Prostate gland (tissue), 2 donors: Measurements from ENCODE around the gene COL1A1. TPM values are rescaled to one million over a fixed set of nuclear protein-coding genes. Genes with fewer than 3 reads are reported as not detected.

Experiments
- DNase-seq: peaks from one replicate; pipeline ENCODE4 v3.0.0-alpha.2; 2019; ENCODE audit warnings: low spot score
- H3K27ac ChIP-seq, 2 donors: fragments of 200-600 bp; sonication (generic); 2 replicates each; pipeline ENCODE4 v1.5.1; 2017 to 2019
- H3K27me3 ChIP-seq: fragments of 200-600 bp; sonication (generic); replicated peaks from 2 replicates; pipeline ENCODE4 v1.5.1; 2019; ENCODE audit not compliant: insufficient read depth
- H3K36me3 ChIP-seq, 2 donors: fragments of 200-600 bp; sonication (generic); 1 replicate in 1 of 2; 2 replicates in 1 of 2; pipeline versions ENCODE4 v1.5.1 to v1.8.1; 2017 to 2019
- H3K4me1 ChIP-seq: fragments of 200-600 bp; sonication (generic); replicated peaks from 2 replicates; pipeline ENCODE4 v1.5.1; 2019
- H3K4me3 ChIP-seq, 2 donors: fragments of 200-600 bp; sonication (generic); 2 replicates each; pipeline ENCODE4 v1.5.1; 2017 to 2019
- H3K9me3 ChIP-seq: fragments of 200-600 bp; sonication (generic); 2 replicates; pipeline ENCODE4 v1.5.1; 2017
- CTCF ChIP-seq, 4 experiments: fragments of 200-600 bp in 2 of 4; fragments of 450-650 bp in 2 of 4; sonication (generic) in 2 of 4; IDR thresholded peaks; 1 replicate in 3 of 4; 2 replicates in 1 of 4; pipeline ENCODE4 v1.5.1; 2016 to 2019; ENCODE audit warnings: antibody characterized with exemption in 4 of 4, mild to moderate bottlenecking in 2 of 4, moderate library complexity in 2 of 4
- POLR2A ChIP-seq: fragments of 450-650 bp; IDR thresholded peaks from one replicate; pipeline ENCODE4 v1.6.1; 2016; ENCODE audit warnings: antibody characterized with exemption, mild to moderate bottlenecking
- POLR2AphosphoS5 ChIP-seq: sonication (generic); formaldehyde crosslinking; IDR thresholded peaks from one replicate; pipeline ENCODE4 v1.6.1; 2017; ENCODE audit warnings: antibody characterized with exemption
- WGBS: methylation state at CpG from one replicate; pipeline ENCODE4 v1.1.5; 2018; 5-methylcytosine and 5-hydroxymethylcytosine counted together
- intact Hi-C: fragments of 100-400 bp; cut with DNase I; formaldehyde crosslinking; loops from one replicate; pipeline ENCODE4 v1.14.2; 2022
- total RNA-seq, 2 donors: library from RNA; depleted of rRNA; stranded (reverse); fragments of >200 nt; gene quantifications; one replicate each; pipeline ENCODE4 v1.1.0, GENCODE V29; 2016

The COL1A1 gene
- total RNA-seq, 2 donors from 2014 or later: 21.5 to 81.0 TPM

DNA sequence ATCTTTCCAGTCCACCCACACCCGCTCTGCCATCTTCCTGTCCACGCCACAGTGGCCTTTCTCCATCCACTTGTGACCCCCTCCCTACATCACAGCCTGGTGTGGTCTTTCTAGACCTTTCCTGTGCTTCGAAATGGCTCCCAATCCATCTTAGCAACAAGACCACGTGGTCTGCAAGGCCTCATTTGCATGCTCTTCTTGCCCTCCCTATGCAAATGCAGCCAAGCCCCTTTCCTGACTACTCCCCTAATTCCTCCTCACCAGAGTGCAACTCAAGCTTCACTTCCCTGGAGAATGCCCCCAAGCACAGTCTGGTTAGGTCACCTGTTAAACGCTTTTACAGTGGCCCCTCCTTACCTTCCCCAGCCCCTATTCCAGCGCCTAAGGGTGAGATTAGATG, 57.1 kb downstream of the COL1A1 start:
- peaks cover 3 to 8% of the 10 kb centered on the region in 2 donors for H3K36me3 ChIP-seq
- WGBS: 74% methylated on average over 6 of the region's 6 CpGs
- TF ChIP-seq POLR2AphosphoS5: no peak
- no peak for TF ChIP-seq CTCF (IDR thresholded peaks at IDR 0.05)
- TF ChIP-seq POLR2A: no peak
- H3K27me3 ChIP-seq: no peaks in the 10 kb centered on the region
- no peaks in the 10 kb centered on the region for H3K9me3 ChIP-seq
- H3K4me1 ChIP-seq: peaks cover 14% of the 10 kb centered on the region
- intact Hi-C loops: no loop called here
- no peak for DNase-seq
- H3K4me3 ChIP-seq: no peak overlapping the region
- no peak overlapping the region for H3K27ac ChIP-seq

GRCh38 chr17:50143461-50144176, 57.8 kb downstream of the COL1A1 start:
- intact Hi-C loops: no loop called here

GRCh38 chr17:50141745-50142110, 59.7 kb downstream of the COL1A1 start:
- Histone ChIP-seq H3K27ac (no peak overlapping the region), H3K9me3 (no peaks in the 10 kb centered on the region), H3K36me3 (peaks cover 15 to 16% of the 10 kb centered on the region in 2 donors), H3K27me3 (no peaks in the 10 kb centered on the region), H3K4me3 (no peak overlapping the region), H3K4me1 (no peaks in the 10 kb centered on the region)
- 66% methylated on average over 8 of the region's 8 CpGs for WGBS
- no peak for DNase-seq
- TF ChIP-seq POLR2AphosphoS5 (no peak), CTCF (IDR thresholded peaks at IDR 0.05) (no peak), POLR2A (no peak)
- intact Hi-C loops: no loop called here

More at GRCh38 chr17:50143461-50144176, 57.8 kb downstream of the COL1A1 start:
- Histone ChIP-seq H3K4me3 (no peak overlapping the region), H3K4me1 (peaks cover 11% of the 10 kb centered on the region), H3K36me3 (peaks cover 11 to 14% of the 10 kb centered on the region in 2 donors), H3K27ac (no peak overlapping the region), H3K27me3 (no peaks in the 10 kb centered on the region), H3K9me3 (no peaks in the 10 kb centered on the region)
- 91% methylated on average over 20 of the region's 20 CpGs for WGBS
- DNase-seq: no peak
- TF ChIP-seq CTCF (IDR thresholded peaks at IDR 0.05): no peak
- no peak for TF ChIP-seq POLR2A

DNA sequence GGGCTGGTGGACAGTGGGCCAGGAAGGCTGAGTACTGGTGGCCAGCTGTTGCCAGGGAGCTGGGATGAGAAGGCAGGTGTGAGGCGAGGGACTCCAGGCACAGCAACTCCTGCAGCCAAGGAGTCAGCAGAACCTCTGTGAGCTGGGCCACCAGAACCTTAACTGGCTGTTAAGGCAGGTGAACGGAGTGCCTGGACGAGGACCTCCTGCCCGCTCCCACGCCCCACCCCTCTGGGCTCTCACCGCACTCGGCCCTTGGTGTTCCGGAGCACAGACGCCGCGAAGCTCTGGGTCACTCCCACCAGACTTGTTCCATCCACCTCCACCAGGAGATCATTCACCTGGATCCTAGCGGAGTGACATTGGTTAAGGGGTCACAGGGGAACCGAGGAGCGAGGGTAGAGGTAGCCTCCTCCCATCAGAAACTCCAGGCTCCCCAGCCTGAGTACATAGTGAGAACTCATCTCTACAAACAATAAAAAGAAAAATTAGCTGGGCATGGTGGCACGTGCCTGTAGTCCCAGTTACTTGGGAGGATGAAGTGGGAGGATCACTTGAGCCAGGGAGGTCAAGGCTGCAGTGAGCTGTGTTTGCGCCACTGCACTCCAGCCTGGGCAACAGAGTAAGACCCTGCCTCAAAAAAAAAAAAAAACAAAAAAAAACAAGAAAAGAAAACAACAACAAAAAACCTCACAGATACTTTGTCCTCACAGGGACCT, 60.2 kb downstream of the COL1A1 start:
- WGBS: 92% methylated on average over 16 of the region's 16 CpGs
- intact Hi-C loops: no loop called here
- Histone ChIP-seq H3K4me3 (no peak overlapping the region), H3K9me3 (no peaks in the 10 kb centered on the region), H3K27ac (no peak overlapping the region), H3K4me1 (no peaks in the 10 kb centered on the region), H3K27me3 (no peaks in the 10 kb centered on the region), H3K36me3 (peaks cover 15 to 19% of the 10 kb centered on the region in 2 donors)
- no peak for TF ChIP-seq POLR2A
- DNase-seq: no peak

DNA sequence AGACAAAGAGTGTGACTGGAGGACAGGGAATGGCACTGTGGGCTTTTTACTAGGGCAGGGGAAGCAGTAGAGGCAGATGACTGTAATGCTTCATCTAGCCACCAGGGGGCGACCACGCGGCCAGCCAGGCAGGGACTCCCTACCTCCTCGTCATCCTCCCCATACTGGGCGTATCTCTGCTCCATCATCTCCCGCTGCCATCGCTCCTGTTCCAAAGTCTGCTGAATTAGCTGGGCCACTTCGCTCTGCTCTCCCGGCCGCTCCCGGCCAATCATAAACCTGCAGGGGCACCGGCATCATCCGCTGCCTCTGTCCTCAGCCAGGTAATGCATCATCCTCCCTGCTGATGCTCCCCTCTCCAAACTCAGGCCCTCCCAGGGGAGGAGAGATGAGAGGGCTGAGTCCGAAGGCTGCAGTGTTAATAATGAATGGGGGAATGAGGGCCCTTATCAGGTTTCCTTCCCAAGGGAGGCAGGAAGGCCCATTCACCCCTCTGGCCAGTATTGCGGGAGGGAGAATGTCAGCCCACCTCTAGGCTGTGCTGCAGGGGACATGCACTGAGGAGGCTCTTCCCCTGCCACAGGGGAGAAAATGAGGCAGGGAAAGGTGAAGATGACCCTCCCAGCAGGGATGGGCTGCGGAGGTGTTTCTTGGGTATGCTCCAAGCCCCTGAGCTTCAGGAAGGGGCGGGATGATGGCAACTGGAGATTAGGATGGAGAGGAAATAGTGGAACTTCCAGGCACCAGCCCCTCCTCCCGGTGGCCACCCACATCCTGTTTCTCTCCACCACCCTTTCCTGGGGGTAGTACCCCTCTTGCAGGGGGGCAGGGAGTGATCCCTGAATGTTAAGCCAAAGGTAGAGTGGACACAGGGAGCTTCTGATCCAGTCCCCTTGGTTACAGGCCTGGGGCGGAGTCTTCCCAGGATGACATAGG, 61.2 kb downstream of the COL1A1 start:
- intact Hi-C loops: no loop called here
- H3K27ac ChIP-seq: no peak overlapping the region
- no peak overlapping the region for H3K4me3 ChIP-seq
- peaks cover 15 to 25% of the 10 kb centered on the region in 2 donors for H3K36me3 ChIP-seq
- peak; percentile 71 for TF ChIP-seq POLR2AphosphoS5
- TF ChIP-seq CTCF (IDR thresholded peaks at IDR 0.05): peak; percentile 87 to 98 (median 94)
- no peak for TF ChIP-seq POLR2A
- 55% methylated on average over 19 of the region's 19 CpGs for WGBS
- no peaks in the 10 kb centered on the region for H3K27me3 ChIP-seq
- peak; percentile 63 for DNase-seq
- H3K4me1 ChIP-seq: no peaks in the 10 kb centered on the region
- no peaks in the 10 kb centered on the region for H3K9me3 ChIP-seq
